HG03520 (cell line): ENCODE results near the gene AP1G2.

ENCODE experiments used
- ATAC-seq: cut with Tn5 transposase; IDR thresholded peaks from one replicate; pipeline ENCODE4 v1.9.1; 2021; ENCODE audit warnings: mild to moderate bottlenecking, moderate library complexity; ENCODE audit not compliant: unreplicated experiment

AP1G2 gene

GRCh38 chr14:23520899-23521533 lies 46.6 kb downstream of the AP1G2 start:
- no peak for ATAC-seq

DNA sequence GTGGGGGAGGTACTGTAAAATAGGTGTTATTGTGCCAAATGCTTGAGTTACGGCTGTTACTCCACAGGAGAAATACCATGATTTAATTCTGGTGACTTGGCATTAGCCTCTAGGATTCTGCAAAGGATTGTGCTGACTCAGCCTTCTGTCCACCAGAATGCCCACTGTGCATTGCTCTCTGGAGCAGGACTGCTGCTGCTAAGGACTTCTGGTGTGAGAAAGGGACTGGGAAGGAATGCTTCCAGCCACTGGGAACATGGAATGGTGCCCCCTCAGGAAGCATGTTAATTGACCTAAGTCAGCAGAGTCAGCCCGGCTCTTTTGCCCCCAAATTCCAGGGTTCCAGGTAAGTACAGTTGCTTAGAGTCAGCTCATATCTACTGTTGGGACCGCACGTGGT lies 48.9 kb downstream of the AP1G2 start:
- ATAC-seq = no peak

DNA sequence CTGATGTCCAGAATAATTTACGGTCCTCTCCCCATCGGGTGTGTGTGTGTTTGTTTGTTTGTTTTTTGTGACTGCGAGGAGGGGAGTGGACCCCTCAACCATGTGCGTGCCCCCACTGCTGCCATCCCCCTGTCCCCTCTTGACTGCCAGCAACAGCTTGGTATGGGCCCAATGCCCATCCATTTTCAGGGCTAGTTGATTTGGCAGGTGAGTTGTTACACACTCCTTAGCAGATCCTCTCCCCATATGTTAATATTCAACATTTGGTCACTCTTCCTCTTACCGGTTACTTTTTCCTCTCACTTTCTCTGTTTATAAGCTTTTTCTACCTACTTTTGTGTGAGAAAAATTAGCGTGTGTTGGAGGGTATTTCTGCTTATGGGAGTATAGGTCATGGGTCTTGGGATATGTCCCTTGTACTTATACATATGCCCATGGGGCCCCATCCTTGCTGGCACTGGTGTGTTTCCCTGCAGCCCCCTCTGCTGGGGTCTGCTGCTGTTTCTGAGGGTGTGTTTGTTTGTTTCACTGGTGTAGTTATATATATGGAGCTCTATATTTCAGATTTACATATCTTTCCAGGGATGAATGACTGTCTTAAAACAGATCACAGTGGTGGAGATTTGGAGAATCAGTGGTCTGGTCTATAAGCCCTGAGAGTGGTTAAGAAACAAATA lies 49.8 kb downstream of the AP1G2 start:
- ATAC-seq = no peak

DNA sequence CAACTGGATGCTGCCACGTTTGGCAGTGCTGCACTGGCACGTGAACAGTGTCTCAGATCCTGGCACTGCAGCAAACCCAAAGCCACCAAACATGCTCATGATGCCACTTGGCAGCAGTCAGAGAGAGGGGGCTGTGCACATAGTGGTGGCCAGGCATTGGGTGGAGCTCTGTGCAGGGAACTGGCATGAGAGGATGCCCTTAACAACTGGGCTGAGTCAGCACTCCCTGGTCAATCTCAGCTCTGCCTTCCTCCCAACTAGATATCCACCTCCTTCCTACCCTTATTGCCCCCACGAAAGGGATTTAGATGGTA lies 53.0 kb downstream of the AP1G2 start:
- ATAC-seq = no peak

- ATAC-seq = no peak
Measured at GRCh38 chr14:23513818-23514643, 53.6 kb downstream of the AP1G2 start.

GRCh38 chr14:23513005-23513817 lies 54.4 kb downstream of the AP1G2 start:
- no peak for ATAC-seq

DNA sequence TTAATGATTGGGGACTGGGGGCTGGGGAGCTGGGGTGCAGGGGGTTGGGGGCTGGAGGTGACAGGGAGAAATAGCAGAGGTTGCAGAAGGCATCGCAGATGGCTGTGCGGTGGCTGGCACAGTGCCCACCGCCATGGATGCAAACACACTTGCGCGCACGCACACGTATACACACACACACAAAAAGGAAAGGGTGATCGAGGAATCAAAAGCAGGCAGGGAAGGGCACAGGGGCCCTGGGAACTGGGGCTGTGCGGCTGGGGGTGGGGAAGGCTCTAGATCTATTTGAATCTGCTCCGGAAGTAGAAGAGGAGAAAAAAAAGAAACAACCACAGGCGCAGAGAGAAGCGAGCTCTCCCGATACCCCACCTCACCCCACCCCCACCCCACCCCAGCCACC lies 55.4 kb downstream of the AP1G2 start:
- ATAC-seq = no peak
